MM.1S (cell line): ENCODE results near the gene ACTR5.
"Not testable (repeated sequence)": the region's sequence is repeated elsewhere in the genome, so short reads cannot be mapped to it uniquely, and the experiment has no call there.

ENCODE experiments used
- DNase-seq: peaks from one replicate; pipeline ENCODE4 v3.0.0-alpha.2; 2015
- H2AFZ ChIP-seq: fragments of 300-600 bp; sonication (generic); 2 replicates; pipeline ENCODE4 v1.6.0; 2016; ENCODE audit warnings: antibody characterized with exemption, low read length
- H3F3A ChIP-seq: fragments of 300-600 bp; sonication (generic); 2 replicates; pipeline ENCODE4 v1.6.1; 2016; ENCODE audit warnings: mild to moderate bottlenecking, antibody characterized with exemption, low read length, moderate library complexity, mixed read lengths; ENCODE audit not compliant: insufficient read depth
- H3K27ac ChIP-seq: fragments of 300-600 bp; sonication (generic); 2 replicates; pipeline ENCODE4 v1.5.1; 2016; ENCODE audit warnings: mild to moderate bottlenecking, low read length
- H3K27me3 ChIP-seq: fragments of 300-600 bp; sonication (generic); replicated peaks from 2 replicates; pipeline ENCODE4 v1.6.0; 2016; ENCODE audit warnings: low read length; ENCODE audit not compliant: insufficient read depth
- H3K36me3 ChIP-seq: fragments of 300-600 bp; sonication (generic); replicated peaks from 2 replicates; pipeline ENCODE4 v1.6.1; 2016; ENCODE audit warnings: mild to moderate bottlenecking, low read length, mixed read lengths; ENCODE audit not compliant: insufficient read depth
- H3K4me1 ChIP-seq: fragments of 300-600 bp; sonication (generic); 2 replicates; pipeline ENCODE4 v1.6.1; 2016; ENCODE audit warnings: low read length, mixed read lengths
- H3K4me2 ChIP-seq: fragments of 300-600 bp; sonication (generic); 2 replicates; pipeline ENCODE4 v1.6.0; 2016; ENCODE audit warnings: low read depth, low read length
- H3K4me3 ChIP-seq: fragments of 300-600 bp; sonication (generic); 2 replicates; pipeline ENCODE4 v1.5.1; 2016; ENCODE audit warnings: low read length, mixed read lengths
- H3K79me2 ChIP-seq: fragments of 300-600 bp; sonication (generic); 2 replicates; pipeline ENCODE4 v1.6.1; 2016; ENCODE audit warnings: mixed run types, low read length, mixed read lengths
- H3K9ac ChIP-seq: fragments of 300-600 bp; sonication (generic); 2 replicates; pipeline ENCODE4 v1.6.1; 2016; ENCODE audit warnings: low read length, mixed read lengths
- H3K9me2 ChIP-seq: fragments of 300-600 bp; sonication (generic); replicated peaks from 2 replicates; pipeline ENCODE4 v1.6.1; 2016; ENCODE audit warnings: mild to moderate bottlenecking, low read length, mixed read lengths; ENCODE audit not compliant: insufficient read depth
- H3K9me3 ChIP-seq: fragments of 300-600 bp; sonication (generic); replicated peaks from 2 replicates; pipeline ENCODE4 v1.6.1; 2016; ENCODE audit warnings: mild to moderate bottlenecking, low read length, mixed read lengths; ENCODE audit not compliant: insufficient read depth
- H4K20me1 ChIP-seq: fragments of 300-600 bp; sonication (generic); 2 replicates; pipeline ENCODE4 v1.6.1; 2016; ENCODE audit warnings: mild to moderate bottlenecking, low read length, moderate library complexity, mixed read lengths; ENCODE audit not compliant: insufficient read depth
- CTCF ChIP-seq: fragments of 300-600 bp; sonication (generic); IDR thresholded peaks from 2 replicates; pipeline ENCODE4 v1.5.1; 2016; ENCODE audit warnings: antibody characterized with exemption, low read length, mixed read lengths
- EZH2 ChIP-seq: fragments of 300-600 bp; sonication (generic); optimal IDR thresholded peaks from 2 replicates; pipeline ENCODE3; 2017; ENCODE audit warnings: low read depth, mild to moderate bottlenecking, antibody characterized with exemption, low read length, mixed read lengths
- EZH2phosphoT487 ChIP-seq: fragments of 300-600 bp; sonication (generic); IDR thresholded peaks from 2 replicates; pipeline ENCODE4 v1.6.1; 2018; ENCODE audit warnings: antibody characterized with exemption, low read length

Gene ACTR5

GRCh38 chr20:38811769-38812168 lies 63.5 kb downstream of the ACTR5 start:
- Histone ChIP-seq H4K20me1 (peaks cover 29% of the 10 kb centered on the region), H3K9me2 (no peaks in the 10 kb centered on the region), H3K9me3 (no peaks in the 10 kb centered on the region), H3K27me3 (no peaks in the 10 kb centered on the region), H3K4me2 (no peak overlapping the region), H3K9ac (no peak overlapping the region), H3K27ac (no peak overlapping the region), H3K4me3 (no peak overlapping the region), H3F3A (no peaks in the 10 kb centered on the region; the same call in 1 of the 2 replicates), H3K79me2 (peaks cover 99% of the 10 kb centered on the region), H3K4me1 (peaks cover 50% of the 10 kb centered on the region), H3K36me3 (peaks cover 15% of the 10 kb centered on the region; the same call in 1 of the 2 replicates), H2AFZ (no peak overlapping the region)
- TF ChIP-seq EZH2phosphoT487 (no peak), CTCF (no peak), EZH2 (no peak)
- DNase-seq: no peak

- Histone ChIP-seq H3K9ac (no peak overlapping the region), H3K36me3 (peaks cover 17% of the 10 kb centered on the region; the same call in 1 of the 2 replicates), H3K9me3 (no peaks in the 10 kb centered on the region), H3K79me2 (peaks cover 99% of the 10 kb centered on the region), H2AFZ (no peak overlapping the region), H3K27me3 (no peaks in the 10 kb centered on the region), H3K4me2 (no peak overlapping the region), H3F3A (no peaks in the 10 kb centered on the region), H3K9me2 (no peaks in the 10 kb centered on the region), H3K4me1 (peaks cover 50% of the 10 kb centered on the region), H4K20me1 (peaks cover 29% of the 10 kb centered on the region), H3K4me3 (no peak overlapping the region), H3K27ac (no peak overlapping the region)
- DNase-seq: no peak
- TF ChIP-seq CTCF (no peak), EZH2 (no peak), EZH2phosphoT487 (no peak)
Observed at GRCh38 chr20:38812182-38812581, 63.9 kb downstream of the ACTR5 start.

- H3K79me2 ChIP-seq: peaks cover 99% of the 10 kb centered on the region
- no peaks in the 10 kb centered on the region for H3K9me3 ChIP-seq
- no peak overlapping the region for H3K4me3 ChIP-seq
- no peaks in the 10 kb centered on the region for H3K27me3 ChIP-seq
- H4K20me1 ChIP-seq: peaks cover 29% of the 10 kb centered on the region
- peaks cover 17% of the 10 kb centered on the region; the same call in 1 of the 2 replicates for H3K36me3 ChIP-seq
- no peaks in the 10 kb centered on the region for H3K9me2 ChIP-seq
- DNase-seq: no peak
- no peaks in the 10 kb centered on the region for H3F3A ChIP-seq
- no peak overlapping the region for H3K4me2 ChIP-seq
- no peak overlapping the region for H3K9ac ChIP-seq
- H2AFZ ChIP-seq: no peak overlapping the region
- no peak for TF ChIP-seq CTCF
- TF ChIP-seq EZH2: no peak
- no peak for TF ChIP-seq EZH2phosphoT487
- H3K27ac ChIP-seq: no peak overlapping the region
- peaks cover 44% of the 10 kb centered on the region for H3K4me1 ChIP-seq
Observed at GRCh38 chr20:38812709-38813573, 64.7 kb downstream of the ACTR5 start.

- Histone ChIP-seq H3K79me2 (peaks cover 99% of the 10 kb centered on the region), H4K20me1 (peaks cover 29% of the 10 kb centered on the region), H3K36me3 (peaks cover 17% of the 10 kb centered on the region; the same call in 1 of the 2 replicates), H3K4me1 (peaks cover 38% of the 10 kb centered on the region)
- not testable (repeated sequence) for DNase-seq, H3F3A ChIP-seq, H3K4me2 ChIP-seq, H3K27me3 ChIP-seq, H3K9me2 ChIP-seq, H3K9me3 ChIP-seq, H3K9ac ChIP-seq, H2AFZ ChIP-seq, H3K27ac ChIP-seq, H3K4me3 ChIP-seq
Observed at GRCh38 chr20:38813574-38813962, 65.3 kb downstream of the ACTR5 start.
